ENCODE results near the gene CPAMD8.

The CPAMD8 gene

GRCh38 chr19:17026706-17027534 is at the start of gene CPAMD8:
CPAMD8 (minus strand) TSS chr19:17026810; CDS start chr19:17026642, 168 bp downstream.
- no peak for DNase-seq (ENCODE audit: low read depth)

GRCh38 chr19:17075864-17076542 is 49.4 kb upstream of the CPAMD8 start:
- DNase-seq (ENCODE audit: low read depth), result no peak

- peak; percentile 99 for DNase-seq (ENCODE audit: low read depth)
Observed at GRCh38 chr19:17075035-17075863, 48.6 kb upstream of the CPAMD8 start, which contains the start of the genes HAUS8 and MYO9B. HAUS8 (minus strand) TSS chr19:17075452; CDS start chr19:17075422, 30 bp downstream. MYO9B (plus strand) TSS chr19:17075777; CDS start chr19:17101718, 25,941 bp downstream.

GRCh38 chr19:17074634-17075034 is 48.0 kb upstream of the CPAMD8 start:
- DNase-seq (ENCODE audit: low read depth), result no peak

GRCh38 chr19:17073869-17074633 is 47.4 kb upstream of the CPAMD8 start:
- DNase-seq (ENCODE audit: low read depth), result no peak

GRCh38 chr19:17070912-17071311 is 44.3 kb upstream of the CPAMD8 start:
- DNase-seq (ENCODE audit: low read depth), result no peak

- no peak for DNase-seq (ENCODE audit: low read depth)
Observed at GRCh38 chr19:17070421-17070820, 43.8 kb upstream of the CPAMD8 start.

GRCh38 chr19:17069193-17069592 is 42.6 kb upstream of the CPAMD8 start:
- DNase-seq (ENCODE audit: low read depth), result no peak

- no peak for DNase-seq (ENCODE audit: low read depth)
Observed at GRCh38 chr19:17063428-17063827, 36.8 kb upstream of the CPAMD8 start.

GRCh38 chr19:17061691-17062090 is 35.1 kb upstream of the CPAMD8 start:
- no peak for DNase-seq (ENCODE audit: low read depth)

- no peak for DNase-seq (ENCODE audit: low read depth)
Observed at GRCh38 chr19:17061205-17061604, 34.6 kb upstream of the CPAMD8 start.

GRCh38 chr19:17060802-17061201 is 34.2 kb upstream of the CPAMD8 start:
- DNase-seq (ENCODE audit: low read depth), result no peak

- no peak for DNase-seq (ENCODE audit: low read depth)
Observed at GRCh38 chr19:17058236-17058635, 31.6 kb upstream of the CPAMD8 start.

GRCh38 chr19:17055636-17056035 is 29.0 kb upstream of the CPAMD8 start:
- DNase-seq (ENCODE audit: low read depth), result no peak

- DNase-seq (ENCODE audit: low read depth), result no peak
Observed at GRCh38 chr19:17054746-17055145, 28.1 kb upstream of the CPAMD8 start.

GRCh38 chr19:17052439-17052838 is 25.8 kb upstream of the CPAMD8 start:
- no peak for DNase-seq (ENCODE audit: low read depth)

GRCh38 chr19:17049711-17050280 is 23.2 kb upstream of the CPAMD8 start:
- DNase-seq (ENCODE audit: low read depth), result no peak

GRCh38 chr19:17048885-17049453 is 22.4 kb upstream of the CPAMD8 start:
- no peak for DNase-seq (ENCODE audit: low read depth)

GRCh38 chr19:17045907-17046502 is 19.4 kb upstream of the CPAMD8 start:
- DNase-seq (ENCODE audit: low read depth), result no peak

- DNase-seq (ENCODE audit: low read depth), result no peak
Observed at GRCh38 chr19:17043744-17044143, 17.1 kb upstream of the CPAMD8 start.

All from stimulated activated CD8-positive, alpha-beta memory T cell treated with anti-CD3 and anti-CD28 coated beads, Interleukin-12 subunit alpha, Interleukin-12 subunit beta, amount 100 ng/mL, for 1 hour (primary cell).